ENCODE data around the gene CD160. TPM values are rescaled to one million over a fixed set of nuclear protein-coding genes. Genes with fewer than 3 reads are reported as not detected.
"Not testable (repeated sequence)": the region's sequence is repeated elsewhere in the genome, so short reads cannot be mapped to it uniquely, and the experiment has no call there.

The CD160 gene
- total and polyA plus RNA-seq, 2 experiments from 2014 or later = 0.06 TPM; not detected in 1

GRCh38 chr1:145759721-145760120 is 40.4 kb downstream of the CD160 start:
- no peaks in the 10 kb centered on the region for H3K9me2 ChIP-seq (ENCODE audit: insufficient read depth)
- H3K4me1 ChIP-seq (ENCODE audit: insufficient read depth) = no peaks in the 10 kb centered on the region
- H4K20me1 ChIP-seq (replicated peaks; ENCODE audit: insufficient read depth) = no peaks in the 10 kb centered on the region
- no peak overlapping the region for H3K4me3 Mint-ChIP-seq
- no peak overlapping the region for H3K4me3 ChIP-seq
- no peaks in the 10 kb centered on the region for H3F3A ChIP-seq (replicated peaks; ENCODE audit: low read depth)
- H3K27ac Mint-ChIP-seq = no peak overlapping the region
- peaks cover 31% of the 10 kb centered on the region for H3K9me3 Mint-ChIP-seq
- H3K4me2 ChIP-seq = no peak overlapping the region
- H3K36me3 ChIP-seq (ENCODE audit: insufficient read depth) = peaks cover 6% of the 10 kb centered on the region; the same call in 1 of the 2 replicates
- H3K27ac ChIP-seq (ENCODE audit: low read depth) = no peak overlapping the region
- no peak for ATAC-seq
- TF ChIP-seq STAT1 (IDR thresholded peaks at IDR 0.05; ENCODE audit: unreplicated experiment) = no peak
- TF ChIP-seq NANOG (IDR thresholded peaks at IDR 0.05; ENCODE audit: borderline replicate concordance) = no peak
- no peak for TF ChIP-seq CTCF (conservative IDR thresholded peaks at IDR 0.05; ENCODE audit: low read depth in 2 of 2)
- no peak for TF ChIP-seq JUNB (IDR thresholded peaks at IDR 0.05; ENCODE audit: unreplicated experiment)
- no peak for TF ChIP-seq EZH2phosphoT487 (IDR thresholded peaks at IDR 0.05; ENCODE audit: unreplicated experiment)
- TF ChIP-seq POLR2AphosphoS5 (IDR thresholded peaks at IDR 0.05; ENCODE audit: low read depth) = no peak
- no peak for TF ChIP-seq ZNF331 (CRISPR knock-in tag; IDR thresholded peaks at IDR 0.05; ENCODE audit: low read depth)
- no peak for TF ChIP-seq CREB1 (CRISPR knock-in tag; IDR thresholded peaks at IDR 0.05; ENCODE audit: low read depth)
- no peak for TF ChIP-seq EZH2 (IDR thresholded peaks at IDR 0.05; ENCODE audit: low read depth, unreplicated experiment)
- TF ChIP-seq ETS1 (IDR thresholded peaks at IDR 0.05) = no peak
- TF ChIP-seq, protein P1, sequence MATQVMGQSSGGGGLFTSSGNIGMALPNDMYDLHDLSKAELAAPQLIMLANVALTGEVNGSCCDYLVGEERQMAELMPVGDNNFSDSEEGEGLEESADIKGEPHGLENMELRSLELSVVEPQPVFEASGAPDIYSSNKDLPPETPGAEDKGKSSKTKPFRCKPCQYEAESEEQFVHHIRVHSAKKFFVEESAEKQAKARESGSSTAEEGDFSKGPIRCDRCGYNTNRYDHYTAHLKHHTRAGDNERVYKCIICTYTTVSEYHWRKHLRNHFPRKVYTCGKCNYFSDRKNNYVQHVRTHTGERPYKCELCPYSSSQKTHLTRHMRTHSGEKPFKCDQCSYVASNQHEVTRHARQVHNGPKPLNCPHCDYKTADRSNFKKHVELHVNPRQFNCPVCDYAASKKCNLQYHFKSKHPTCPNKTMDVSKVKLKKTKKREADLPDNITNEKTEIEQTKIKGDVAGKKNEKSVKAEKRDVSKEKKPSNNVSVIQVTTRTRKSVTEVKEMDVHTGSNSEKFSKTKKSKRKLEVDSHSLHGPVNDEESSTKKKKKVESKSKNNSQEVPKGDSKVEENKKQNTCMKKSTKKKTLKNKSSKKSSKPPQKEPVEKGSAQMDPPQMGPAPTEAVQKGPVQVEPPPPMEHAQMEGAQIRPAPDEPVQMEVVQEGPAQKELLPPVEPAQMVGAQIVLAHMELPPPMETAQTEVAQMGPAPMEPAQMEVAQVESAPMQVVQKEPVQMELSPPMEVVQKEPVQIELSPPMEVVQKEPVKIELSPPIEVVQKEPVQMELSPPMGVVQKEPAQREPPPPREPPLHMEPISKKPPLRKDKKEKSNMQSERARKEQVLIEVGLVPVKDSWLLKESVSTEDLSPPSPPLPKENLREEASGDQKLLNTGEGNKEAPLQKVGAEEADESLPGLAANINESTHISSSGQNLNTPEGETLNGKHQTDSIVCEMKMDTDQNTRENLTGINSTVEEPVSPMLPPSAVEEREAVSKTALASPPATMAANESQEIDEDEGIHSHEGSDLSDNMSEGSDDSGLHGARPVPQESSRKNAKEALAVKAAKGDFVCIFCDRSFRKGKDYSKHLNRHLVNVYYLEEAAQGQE (IDR thresholded peaks at IDR 0.05; ENCODE audit: unreplicated experiment) = no peak
- no peaks in the 10 kb centered on the region for H3K27me3 Mint-ChIP-seq (ENCODE audit: insufficient read depth, low read depth, poor library complexity)
- no peaks in the 10 kb centered on the region for H3K79me2 ChIP-seq (replicated peaks; ENCODE audit: insufficient read depth)
- no peaks in the 10 kb centered on the region for H3K27me3 ChIP-seq (ENCODE audit: insufficient read depth)
- DNase-seq (ENCODE audit: low spot score) = no peak
- H3K4me1 Mint-ChIP-seq = no peaks in the 10 kb centered on the region
- H3K36me3 Mint-ChIP-seq (ENCODE audit: low read depth) = peaks cover 47% of the 10 kb centered on the region
- H2AFZ ChIP-seq = no peak overlapping the region

GRCh38 chr1:145760395-145760949 is 41.2 kb downstream of the CD160 start:
- DNase-seq (ENCODE audit: low spot score); H3K4me3 ChIP-seq; H4K20me1 ChIP-seq (replicated peaks; ENCODE audit: insufficient read depth); H3K27me3 ChIP-seq (ENCODE audit: insufficient read depth); H3K79me2 ChIP-seq (replicated peaks; ENCODE audit: insufficient read depth); H3K27ac ChIP-seq (ENCODE audit: low read depth); H3K4me1 Mint-ChIP-seq; H3K4me1 ChIP-seq (ENCODE audit: insufficient read depth); H2AFZ ChIP-seq; H3F3A ChIP-seq (replicated peaks; ENCODE audit: low read depth); H3K27me3 Mint-ChIP-seq (ENCODE audit: insufficient read depth, low read depth, poor library complexity); H3K27ac Mint-ChIP-seq; H3K4me2 ChIP-seq; H3K4me3 Mint-ChIP-seq; H3K9me2 ChIP-seq (ENCODE audit: insufficient read depth); ATAC-seq; H3K36me3 ChIP-seq (ENCODE audit: insufficient read depth): not testable (repeated sequence)
- Mint-ChIP-seq H3K9me3 (peaks cover 32% of the 10 kb centered on the region), H3K36me3 (ENCODE audit: low read depth) (peaks cover 53% of the 10 kb centered on the region)

DNA sequence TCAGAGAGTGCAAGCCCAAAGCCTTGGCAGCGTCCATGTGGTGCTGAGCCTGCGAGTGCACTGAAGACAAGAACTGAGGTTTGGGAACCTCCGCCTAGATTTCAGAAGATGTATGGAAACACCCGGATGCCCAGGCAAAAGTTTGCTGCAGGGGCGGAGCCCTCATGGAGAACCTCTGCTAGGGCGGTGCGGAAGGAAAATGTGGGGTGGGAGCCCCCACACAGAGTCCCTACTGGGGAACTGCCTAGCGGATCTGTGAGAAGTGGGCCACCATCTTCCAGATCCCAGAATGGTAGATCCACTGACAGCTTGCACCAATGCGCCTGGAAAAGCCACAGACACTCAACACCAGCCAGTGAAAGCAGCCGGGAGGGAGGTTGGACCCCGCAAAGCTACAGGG is 42.2 kb downstream of the CD160 start:
- ATAC-seq; H3F3A ChIP-seq (replicated peaks; ENCODE audit: low read depth); H3K4me1 ChIP-seq (ENCODE audit: insufficient read depth); H3K36me3 ChIP-seq (ENCODE audit: insufficient read depth); H3K27ac ChIP-seq (ENCODE audit: low read depth); DNase-seq (ENCODE audit: low spot score); H3K9me2 ChIP-seq (ENCODE audit: insufficient read depth); H3K4me2 ChIP-seq; H3K27me3 Mint-ChIP-seq (ENCODE audit: insufficient read depth, low read depth, poor library complexity); H3K4me3 Mint-ChIP-seq; H3K27ac Mint-ChIP-seq; H4K20me1 ChIP-seq (replicated peaks; ENCODE audit: insufficient read depth); H3K27me3 ChIP-seq (ENCODE audit: insufficient read depth); H3K4me3 ChIP-seq; H3K4me1 Mint-ChIP-seq; H3K79me2 ChIP-seq (replicated peaks; ENCODE audit: insufficient read depth); H2AFZ ChIP-seq: not testable (repeated sequence)
- peaks cover 62% of the 10 kb centered on the region for H3K36me3 Mint-ChIP-seq (ENCODE audit: low read depth)
- peaks cover 41% of the 10 kb centered on the region for H3K9me3 Mint-ChIP-seq
